ENCODE measurements around the gene NEURL3.

- TF ChIP-seq CTCF (IDR thresholded peaks at IDR 0.05) (no peak), POLR2A (IDR thresholded peaks at IDR 0.05) (no peak)
These were observed 20.0 kb upstream of the NEURL3 start for GRCh38 chr2:96525211-96525507.

Measured in testis (tissue), 2 donors.